ACC112 (cell line): ENCODE data around the gene NHERF2.

Source experiments
- H2AFZ ChIP-seq: fragments of 200-600 bp; sonication (generic); one replicate; pipeline ENCODE4 v1.6.0; 2017; ENCODE audit warnings: antibody characterized with exemption, low read length; ENCODE audit not compliant: unreplicated experiment
- H3K27ac ChIP-seq: fragments of 200-600 bp; sonication (generic); 2 replicates; pipeline ENCODE4 v1.5.1; 2014; ENCODE audit warnings: low read depth, mild to moderate bottlenecking, antibody characterized with exemption, low read length, moderate library complexity
- H3K27me3 ChIP-seq: fragments of 200-600 bp; sonication (generic); 2 replicates; pipeline ENCODE4 v1.6.1; 2014; ENCODE audit warnings: mild to moderate bottlenecking, antibody characterized with exemption, low read length, moderate library complexity, mixed read lengths; ENCODE audit not compliant: insufficient read depth
- H3K36me3 ChIP-seq: fragments of 200-600 bp; sonication (generic); 2 replicates; pipeline ENCODE4 v1.6.1; 2016; ENCODE audit warnings: mild to moderate bottlenecking, antibody characterized with exemption, low read length, moderate library complexity, mixed read lengths; ENCODE audit not compliant: insufficient read depth
- H3K4me1 ChIP-seq: fragments of 200-600 bp; sonication (generic); one replicate; pipeline ENCODE4 v1.6.1; 2016; ENCODE audit warnings: low read length, mixed read lengths; ENCODE audit not compliant: insufficient read depth, unreplicated experiment, control insufficient read depth
- H3K4me3 ChIP-seq: fragments of 200-600 bp; sonication (generic); 2 replicates; pipeline ENCODE4 v1.5.1; 2014; ENCODE audit warnings: mild to moderate bottlenecking, low read depth, low read length
- H3K79me2 ChIP-seq: fragments of 200-600 bp; sonication (generic); one replicate; pipeline ENCODE4 v1.6.0; 2016; ENCODE audit warnings: low read length; ENCODE audit not compliant: control insufficient read depth, unreplicated experiment, insufficient read depth

Gene NHERF2

GRCh38 chr16:2001456-2002355 lies 25.0 kb upstream of the NHERF2 start:
- H3K4me1 ChIP-seq = peaks cover 19% of the 10 kb centered on the region
- peaks cover 15% of the 10 kb centered on the region; the same call in 1 of the 2 replicates for H3K36me3 ChIP-seq
- H3K4me3 ChIP-seq = no peak overlapping the region

GRCh38 chr16:2002406-2003230 lies 24.1 kb upstream of the NHERF2 start:
- Histone ChIP-seq H3K27ac (no peak overlapping the region), H3K27me3 (no peaks in the 10 kb centered on the region), H3K4me1 (peaks cover 24% of the 10 kb centered on the region), H3K4me3 (no peak overlapping the region), H3K36me3 (peaks cover 15% of the 10 kb centered on the region; the same call in 1 of the 2 replicates), H2AFZ (no peak overlapping the region), H3K79me2 (peaks cover 46% of the 10 kb centered on the region)

More at GRCh38 chr16:2001456-2002355, 25.0 kb upstream of the NHERF2 start:
- Histone ChIP-seq H3K27ac (no peak overlapping the region), H2AFZ (no peak overlapping the region), H3K27me3 (no peaks in the 10 kb centered on the region), H3K79me2 (peaks cover 37% of the 10 kb centered on the region)

- Histone ChIP-seq H3K4me1 (peaks cover 23% of the 10 kb centered on the region), H3K4me3 (no peak overlapping the region), H3K27ac (no peak overlapping the region), H3K36me3 (peaks cover 15% of the 10 kb centered on the region; the same call in 1 of the 2 replicates), H3K27me3 (no peaks in the 10 kb centered on the region), H2AFZ (no peak overlapping the region), H3K79me2 (peaks cover 54% of the 10 kb centered on the region)
Observed at GRCh38 chr16:2003231-2003826, 23.4 kb upstream of the NHERF2 start.

GRCh38 chr16:2003827-2004641 lies 22.7 kb upstream of the NHERF2 start:
- no peak overlapping the region for H3K4me3 ChIP-seq
- peaks cover 24% of the 10 kb centered on the region for H3K4me1 ChIP-seq
- H3K27me3 ChIP-seq = no peaks in the 10 kb centered on the region
- H3K36me3 ChIP-seq = peaks cover 15% of the 10 kb centered on the region; the same call in 1 of the 2 replicates
- H3K79me2 ChIP-seq = peaks cover 61% of the 10 kb centered on the region
- H3K27ac ChIP-seq = no peak overlapping the region
- H2AFZ ChIP-seq = no peak overlapping the region

- peaks cover 15% of the 10 kb centered on the region; the same call in 1 of the 2 replicates for H3K36me3 ChIP-seq
- no peak overlapping the region for H3K4me3 ChIP-seq
- no peak overlapping the region for H3K27ac ChIP-seq
- no peak overlapping the region for H2AFZ ChIP-seq
- H3K4me1 ChIP-seq = peaks cover 24% of the 10 kb centered on the region
- no peaks in the 10 kb centered on the region for H3K27me3 ChIP-seq
- peaks cover 65% of the 10 kb centered on the region for H3K79me2 ChIP-seq
Observed at GRCh38 chr16:2004795-2005517, 21.7 kb upstream of the NHERF2 start.

GRCh38 chr16:2005646-2006045 lies 21.1 kb upstream of the NHERF2 start:
- Histone ChIP-seq H3K79me2 (peaks cover 72% of the 10 kb centered on the region), H3K4me3 (no peak overlapping the region), H3K4me1 (peaks cover 27% of the 10 kb centered on the region), H3K27ac (no peak overlapping the region), H3K27me3 (no peaks in the 10 kb centered on the region), H3K36me3 (peaks cover 15% of the 10 kb centered on the region; the same call in 1 of the 2 replicates), H2AFZ (no peak overlapping the region)

GRCh38 chr16:2006317-2006716 lies 20.4 kb upstream of the NHERF2 start:
- H2AFZ ChIP-seq = no peak overlapping the region
- H3K4me1 ChIP-seq = peaks cover 28% of the 10 kb centered on the region
- no peak overlapping the region for H3K4me3 ChIP-seq
- peaks cover 12% of the 10 kb centered on the region; the same call in 1 of the 2 replicates for H3K36me3 ChIP-seq
- no peak overlapping the region for H3K27ac ChIP-seq
- H3K27me3 ChIP-seq = no peaks in the 10 kb centered on the region
- H3K79me2 ChIP-seq = peaks cover 74% of the 10 kb centered on the region

- Histone ChIP-seq H3K4me3 (peak overlapping the region; percentile 83), H3K36me3 (0 out of 2 replicates have a peak, but pooled peaks cover 4% of the 10 kb centered on the region), H2AFZ (no peak overlapping the region), H3K27ac (peak overlapping the region; percentile 68), H3K4me1 (peaks cover 28% of the 10 kb centered on the region), H3K27me3 (no peaks in the 10 kb centered on the region), H3K79me2 (peaks cover 74% of the 10 kb centered on the region)
Observed at GRCh38 chr16:2007081-2007836, 19.4 kb upstream of the NHERF2 start.

GRCh38 chr16:2008009-2008526 lies 18.6 kb upstream of the NHERF2 start:
- Histone ChIP-seq H3K79me2 (peaks cover 72% of the 10 kb centered on the region), H3K27me3 (no peaks in the 10 kb centered on the region), H2AFZ (no peak overlapping the region), H3K27ac (peak overlapping the region; percentile 70), H3K4me1 (peaks cover 28% of the 10 kb centered on the region), H3K4me3 (peak overlapping the region; percentile 83), H3K36me3 (no peaks in the 10 kb centered on the region)
